GM10847 (cell line): ENCODE measurements around the gene STRAP.

Experiments used
- POLR2A ChIP-seq: IDR thresholded peaks from 2 replicates; pipeline ENCODE4 v1.6.1; 2011; ENCODE audit not compliant: insufficient read length; ENCODE audit errors: extremely low read depth

Gene STRAP

GRCh38 chr12:15936751-15937150 lies 54.6 kb downstream of the STRAP start:
- no peak for TF ChIP-seq POLR2A

- no peak for TF ChIP-seq POLR2A
Observed at GRCh38 chr12:15937902-15938301, 55.7 kb downstream of the STRAP start.

GRCh38 chr12:15939111-15939510 lies 56.9 kb downstream of the STRAP start:
- no peak for TF ChIP-seq POLR2A

- no peak for TF ChIP-seq POLR2A
Observed at GRCh38 chr12:15942475-15942874, 60.3 kb downstream of the STRAP start.
